GM10847 (cell line): ENCODE data around the gene TRAF2.

Source experiments
- POLR2A ChIP-seq: IDR thresholded peaks from 2 replicates; pipeline ENCODE4 v1.6.1; 2011; ENCODE audit not compliant: insufficient read length; ENCODE audit errors: extremely low read depth

TRAF2 gene

DNA sequence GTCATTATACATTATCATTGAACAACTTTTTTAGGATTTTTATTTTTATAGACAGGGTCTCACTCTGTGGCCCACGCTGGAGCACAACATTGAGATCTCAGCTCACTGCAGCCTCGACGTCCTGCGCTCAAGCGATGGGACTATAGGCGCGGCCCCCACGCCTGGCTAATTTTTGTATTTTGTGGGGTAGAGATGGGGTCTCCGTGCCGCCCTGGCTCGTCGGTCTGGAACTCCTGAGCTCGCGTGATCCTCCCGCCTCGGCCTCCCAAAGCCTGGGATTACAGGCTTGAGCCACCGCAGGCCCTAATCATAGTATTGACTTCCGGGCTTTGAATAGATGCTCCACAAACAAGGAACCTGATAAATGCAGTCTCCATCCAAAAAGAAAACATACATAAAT is 18.8 kb upstream of the TRAF2 start:
- no peak for TF ChIP-seq POLR2A

DNA sequence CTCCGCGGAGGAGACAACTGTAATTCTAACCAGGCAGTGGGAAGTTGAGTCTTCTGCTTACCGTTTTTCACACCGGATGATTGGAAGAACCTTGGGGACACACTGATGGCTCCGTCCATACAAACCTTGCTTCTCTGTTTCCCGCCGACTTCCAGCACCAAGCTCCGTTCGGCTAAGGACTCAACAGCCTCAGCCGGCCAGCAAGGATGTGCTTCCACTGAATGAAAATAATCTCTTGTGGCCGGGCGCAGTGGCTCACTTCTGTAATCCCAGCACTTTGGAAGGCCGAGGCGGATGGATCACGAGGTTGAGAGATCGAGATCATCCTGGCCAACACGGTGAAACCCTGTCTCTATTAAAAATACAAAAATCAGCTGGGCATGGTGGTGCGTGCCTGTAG is 18.4 kb upstream of the TRAF2 start:
- no peak for TF ChIP-seq POLR2A

DNA sequence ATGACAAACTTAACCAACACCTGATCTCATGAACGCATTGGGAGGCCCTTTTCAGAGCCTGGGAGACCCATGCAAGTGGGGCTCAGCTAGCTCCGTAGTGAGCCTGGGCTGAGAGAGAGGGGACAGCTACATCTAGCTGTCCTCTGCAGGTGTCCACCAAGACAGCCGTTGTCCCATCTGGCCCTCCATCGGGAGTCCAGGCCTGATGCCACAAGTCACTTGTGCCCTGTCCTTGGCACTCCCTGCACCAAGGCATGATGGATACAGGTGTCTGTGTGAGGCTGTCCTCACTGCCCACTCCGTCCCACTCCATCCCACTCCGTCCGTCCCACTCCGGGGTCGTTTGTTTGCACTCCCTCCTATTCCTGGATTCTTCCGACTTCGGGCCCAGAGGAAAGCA is 17.7 kb upstream of the TRAF2 start:
- TF ChIP-seq POLR2A, result no peak

DNA sequence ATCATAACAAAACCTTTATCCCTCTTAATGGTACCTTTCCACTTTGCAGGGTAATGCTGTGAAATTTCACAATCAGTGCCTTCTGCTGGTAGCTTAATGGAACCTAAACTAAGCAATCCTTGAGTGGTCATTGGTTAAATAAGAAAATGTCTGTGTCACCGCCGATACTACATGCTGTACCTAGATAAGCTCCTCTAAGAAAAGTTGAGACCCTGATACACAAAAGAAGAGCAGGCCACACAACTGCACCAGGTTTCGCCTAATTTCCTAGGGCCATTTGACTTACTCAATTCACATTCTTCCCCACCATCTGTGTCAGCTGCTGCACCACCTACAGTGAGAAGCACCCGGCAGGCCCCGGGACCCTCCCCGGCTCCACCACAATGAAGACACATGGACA is 11.2 kb upstream of the TRAF2 start:
- TF ChIP-seq POLR2A, result no peak

GRCh38 chr9:136876476-136876875 is 9.8 kb upstream of the TRAF2 start:
- no peak for TF ChIP-seq POLR2A

- no peak for TF ChIP-seq POLR2A
Measured at GRCh38 chr9:136880651-136881050, 5.7 kb upstream of the TRAF2 start.

- no peak for TF ChIP-seq POLR2A
Measured at GRCh38 chr9:136881691-136882108, 4.6 kb upstream of the TRAF2 start.

GRCh38 chr9:136882109-136882946 is 4.0 kb upstream of the TRAF2 start:
- no peak for TF ChIP-seq POLR2A

DNA sequence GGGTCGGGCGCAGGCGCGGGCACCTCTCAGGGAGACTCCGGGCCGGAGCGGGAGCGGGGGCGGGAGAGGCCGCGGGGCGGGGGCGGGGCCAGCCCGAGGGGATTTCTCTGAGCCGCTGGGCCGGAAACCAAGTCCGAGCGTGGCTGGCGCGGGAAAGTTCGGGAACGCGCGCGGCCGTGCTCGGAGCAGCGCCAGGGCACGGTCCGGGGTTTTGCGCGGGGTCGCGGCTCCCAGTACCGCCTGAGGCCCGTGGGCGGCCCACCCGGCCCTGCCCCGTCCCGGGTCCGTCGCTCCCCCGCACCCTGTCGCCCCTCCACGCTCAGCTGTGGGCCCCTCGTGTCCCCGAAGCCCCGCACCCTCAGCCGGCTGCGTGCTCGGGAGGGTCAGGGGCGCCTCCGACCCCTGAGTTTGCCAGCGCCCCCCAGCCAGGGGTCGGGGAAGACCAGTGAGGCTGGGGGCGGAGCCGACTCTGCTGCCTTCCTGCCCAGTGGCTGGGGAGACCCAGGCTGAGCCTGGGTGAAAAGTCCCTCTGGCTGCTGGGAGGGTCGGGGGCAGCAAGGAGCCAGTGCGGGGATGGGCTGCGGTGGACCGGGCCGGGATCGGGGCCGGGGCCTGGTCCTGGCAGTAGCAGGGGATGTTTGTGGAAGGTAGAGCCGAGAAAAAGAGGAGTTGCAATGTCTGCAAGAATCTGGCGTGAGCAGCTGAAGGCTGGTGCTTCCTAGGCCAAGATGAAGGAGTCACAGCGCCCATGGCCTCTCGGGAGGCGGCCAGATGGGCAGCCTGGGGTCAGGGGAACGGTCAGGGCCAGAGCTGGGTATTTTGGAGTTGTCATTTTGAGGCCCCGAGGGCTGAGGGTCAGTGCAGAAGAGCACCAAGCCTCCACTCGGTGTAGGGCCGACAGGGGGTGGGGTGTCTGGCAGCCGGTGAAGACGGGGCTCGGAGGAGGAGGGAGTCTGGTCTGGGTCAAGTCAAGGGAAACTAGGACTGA is 588 bp downstream of the TRAF2 start:
- no peak for TF ChIP-seq POLR2A

- TF ChIP-seq POLR2A, result no peak
Measured at GRCh38 chr9:136888454-136888853, 2.1 kb downstream of the TRAF2 start.

DNA sequence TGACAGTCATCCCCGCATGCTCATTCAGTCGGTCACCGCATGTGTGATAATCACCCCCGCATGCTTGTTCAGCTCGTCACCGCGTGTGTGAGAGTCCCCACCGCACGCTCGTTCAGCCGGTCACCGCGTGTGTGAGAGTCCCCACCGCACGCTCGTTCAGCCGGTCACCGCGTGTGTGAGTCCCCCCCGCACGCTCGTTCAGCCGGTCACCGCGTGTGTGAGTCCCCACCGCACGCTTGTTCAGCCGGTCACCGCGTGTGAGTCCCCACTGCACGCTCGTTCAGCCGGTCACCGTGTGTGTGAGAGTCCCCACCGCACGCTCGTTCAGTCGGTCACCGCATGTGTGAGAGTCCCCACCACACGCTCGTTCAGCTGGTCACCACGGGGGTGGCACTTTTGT is 3.5 kb downstream of the TRAF2 start:
- no peak for TF ChIP-seq POLR2A

DNA sequence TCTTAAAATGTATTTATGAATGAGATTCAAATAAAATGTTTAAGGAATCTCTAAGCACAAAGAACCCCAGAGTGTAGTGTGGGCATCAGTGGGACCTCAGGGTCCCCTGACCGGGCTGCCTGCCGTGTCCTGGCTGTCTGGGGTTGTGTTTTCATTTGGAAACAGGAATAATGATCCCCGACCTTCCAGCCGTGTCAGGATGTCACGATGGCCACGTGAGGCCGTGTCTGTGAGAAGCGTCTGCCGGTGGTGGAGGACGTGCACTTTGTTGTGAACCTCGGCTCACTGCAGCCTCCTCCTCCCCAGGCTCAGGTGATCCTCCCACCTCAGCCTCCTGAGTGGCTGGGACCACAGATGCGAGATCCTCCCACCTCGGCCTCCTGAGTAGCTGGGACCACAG is 4.3 kb downstream of the TRAF2 start:
- TF ChIP-seq POLR2A, result no peak

DNA sequence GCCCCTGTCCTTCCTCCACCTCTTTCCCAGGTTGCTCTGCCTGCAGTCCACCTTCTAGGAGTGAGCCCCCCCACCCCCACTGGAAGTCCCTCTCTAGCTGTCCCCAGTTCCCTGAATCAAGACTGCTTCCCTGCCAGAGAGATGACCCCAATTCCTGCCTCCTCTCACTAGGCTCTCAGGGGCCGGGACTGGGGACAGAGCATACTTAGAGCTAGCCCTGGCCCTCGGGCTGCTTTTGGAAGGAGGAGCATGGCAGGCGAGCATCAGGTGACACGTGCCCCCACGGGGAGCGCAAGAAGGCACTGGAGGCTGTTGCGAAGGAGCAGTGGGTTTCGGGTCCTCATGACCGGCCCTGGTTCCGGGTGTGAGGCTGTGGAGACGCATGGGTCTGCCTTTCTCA is 9.7 kb downstream of the TRAF2 start:
- no peak for TF ChIP-seq POLR2A

GRCh38 chr9:136898483-136899100 is 12.3 kb downstream of the TRAF2 start:
- TF ChIP-seq POLR2A, result no peak

- no peak for TF ChIP-seq POLR2A
Measured at GRCh38 chr9:136899196-136899595, 12.9 kb downstream of the TRAF2 start.

GRCh38 chr9:136900556-136900955 is 14.2 kb downstream of the TRAF2 start:
- no peak for TF ChIP-seq POLR2A

DNA sequence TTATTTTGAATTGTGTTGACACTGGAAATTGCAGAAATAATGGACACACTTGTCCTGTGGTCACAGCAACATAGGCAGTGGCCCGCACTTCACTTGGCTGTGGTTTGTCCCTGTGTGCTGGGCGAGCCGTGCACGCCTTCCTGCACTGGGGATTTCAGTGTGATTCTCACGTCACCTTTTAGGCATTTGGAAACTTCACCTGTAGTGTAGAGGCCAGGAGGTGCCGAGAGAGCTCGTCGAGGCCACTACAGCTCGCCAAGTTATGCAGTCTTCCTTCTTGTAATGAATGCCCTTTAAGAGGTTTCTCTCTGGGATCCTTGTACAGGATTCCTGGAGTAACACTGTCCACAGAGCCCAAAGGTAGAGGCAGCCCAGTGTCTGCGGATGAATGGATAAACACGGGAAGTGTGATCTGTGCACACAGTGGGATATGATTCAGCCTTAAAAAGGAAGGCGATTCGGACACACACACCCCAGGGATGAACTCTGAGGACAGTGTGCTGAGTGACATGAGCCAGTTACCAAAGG is 14.7 kb downstream of the TRAF2 start:
- TF ChIP-seq POLR2A, result no peak
